Caco-2 (cell line): ENCODE data around the gene FAM169A. TPM values are rescaled to one million over a fixed set of nuclear protein-coding genes. Genes with fewer than 3 reads are reported as not detected.
A peak's percentile ranks its signal among the peaks of the same experiment; 100 is the strongest.
"Not testable (repeated sequence)": the region's sequence is repeated elsewhere in the genome, so short reads cannot be mapped to it uniquely, and the experiment has no call there.

Experiments
- BruUV-seq: library from RNA; stranded (reverse); fragments of 400-500 nt; replicated peaks from 2 replicates; lab custom pipeline; 2021; lab: Mats Ljungman, UMichigan
- CTCF ChIA-PET: fragments of 300-600 bp; sonication (Branson Sonifier 250); formaldehyde crosslinking; loops from one replicate; lab custom pipeline; 2022; ENCODE audit warnings: antibody characterized with exemption; lab: Charles Lee
- POLR2A ChIA-PET: fragments of 300-600 bp; sonication (Branson Sonifier 250); formaldehyde crosslinking; loops from one replicate; lab custom pipeline; 2022; ENCODE audit warnings: antibody characterized with exemption; lab: Charles Lee
- DNase-seq, 2 experiments: peaks; one replicate each; pipeline versions ENCODE4 v3.0.0 to v3.0.0-alpha.2; 2020 to 2022
- H3K27me3 ChIP-seq: replicated peaks from 2 replicates; pipeline ENCODE4 v1.6.0; 2011; ENCODE audit warnings: low read length; ENCODE audit not compliant: control insufficient read depth, insufficient read depth
- H3K36me3 ChIP-seq: 2 replicates; pipeline ENCODE4 v1.5.1; 2011; ENCODE audit warnings: low read length; ENCODE audit not compliant: control insufficient read depth, insufficient read depth
- H3K4me1 ChIP-seq: fragments of 250-450 bp; sonication (Bioruptor Pico); 2 replicates; pipeline ENCODE4 v1.5.1; 2020; ENCODE audit warnings: mild to moderate bottlenecking
- H3K4me3 ChIP-seq: 2 replicates; pipeline ENCODE4 v1.5.1; 2011; ENCODE audit warnings: low read depth, mild to moderate bottlenecking, control low read depth, low read length
- H3K9me3 ChIP-seq: fragments of 250-450 bp; sonication (Bioruptor Pico); 2 replicates; pipeline ENCODE4 v1.5.1; 2020; ENCODE audit warnings: mild to moderate bottlenecking, moderate library complexity
- H3K27ac Mint-ChIP-seq: one replicate; pipeline ENCODE4 v1.8.0; 2022; ENCODE audit warnings: mixed read lengths; ENCODE audit not compliant: unreplicated experiment
- H3K27me3 Mint-ChIP-seq: one replicate; pipeline ENCODE4 v1.8.0; 2022; ENCODE audit warnings: mixed read lengths; ENCODE audit not compliant: insufficient read depth, unreplicated experiment
- H3K36me3 Mint-ChIP-seq: one replicate; pipeline ENCODE4 v1.8.0; 2022; ENCODE audit warnings: mild to moderate bottlenecking, mixed read lengths; ENCODE audit not compliant: insufficient read depth, unreplicated experiment
- H3K4me1 Mint-ChIP-seq: one replicate; pipeline ENCODE4 v1.8.0; 2022; ENCODE audit warnings: low read depth, mixed read lengths; ENCODE audit not compliant: unreplicated experiment
- H3K4me3 Mint-ChIP-seq: one replicate; pipeline ENCODE4 v1.8.0; 2022; ENCODE audit warnings: mild to moderate bottlenecking, moderate library complexity, mixed read lengths; ENCODE audit not compliant: unreplicated experiment
- H3K9me3 Mint-ChIP-seq: one replicate; pipeline ENCODE4 v1.8.0; 2022; ENCODE audit warnings: mixed read lengths; ENCODE audit not compliant: unreplicated experiment
- intact Hi-C: fragments of 100-400 bp; cut with micrococcal nuclease; formaldehyde crosslinking; loops from one replicate; pipeline ENCODE4 v1.10.0; 2022; ENCODE audit not compliant: unreplicated experiment
- total RNA-seq: library from RNA; stranded (reverse); gene quantifications from 2 replicates; pipeline ENCODE4 v1.2.3, GENCODE V29; 2022
- TF ChIP-seq, protein P1 (sequence below), 2 experiments: fragments of 200-600 bp in 1 of 2; IDR thresholded peaks; 1 replicate in 1 of 2; 2 replicates in 1 of 2; pipeline versions ENCODE4 v1.5.1 to v1.8.0; 2011 to 2022; ENCODE audit warnings: antibody characterized with exemption in 1 of 2, control low read depth in 1 of 2, inconsistent platforms in 1 of 2, low read depth in 1 of 2, low read length in 1 of 2, mild to moderate bottlenecking in 1 of 2, moderate library complexity in 1 of 2; ENCODE audit not compliant: insufficient read depth in 1 of 2, severe bottlenecking in 1 of 2, unreplicated experiment in 1 of 2

FAM169A gene
- total RNA-seq, 1 experiment from 2014 or later = 14.4 TPM

DNA sequence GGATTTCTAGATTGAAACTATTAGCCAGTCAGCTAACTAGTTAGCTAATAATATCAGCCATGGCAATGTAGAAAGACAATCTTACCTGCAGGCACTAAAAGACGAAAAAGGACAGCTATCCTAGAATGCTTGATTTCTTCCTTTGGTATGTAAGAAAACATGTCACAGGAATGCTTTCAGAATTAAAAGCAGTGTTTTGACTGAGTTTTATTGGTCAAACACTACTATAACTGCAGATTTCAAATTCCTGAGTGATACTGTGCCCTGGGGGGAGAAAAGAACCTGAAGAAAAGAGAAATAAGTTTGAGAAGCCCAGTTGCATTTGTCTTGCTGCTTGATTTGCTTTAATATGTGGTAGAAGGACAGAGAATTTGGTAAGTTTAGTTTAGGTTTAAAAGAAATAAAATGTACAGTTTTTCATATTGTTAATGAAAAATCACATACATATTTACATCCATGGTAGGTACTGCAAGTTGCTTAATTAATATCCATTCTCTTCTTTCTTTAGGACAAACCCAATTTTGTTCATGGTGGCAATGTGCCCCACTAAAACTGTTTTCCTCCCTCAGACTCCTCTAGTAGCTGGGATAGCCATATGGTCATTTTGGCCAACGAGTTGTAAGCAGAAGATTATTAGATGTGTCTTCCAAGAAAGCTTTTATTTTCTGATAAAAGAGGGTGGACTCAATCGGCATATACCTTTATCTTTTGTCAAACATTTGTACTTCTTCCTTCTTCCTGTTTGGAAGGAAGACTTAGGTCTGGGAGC, 4.3 kb upstream of the FAM169A start:
- peaks cover 14% of the 10 kb centered on the region for H3K9me3 Mint-ChIP-seq
- ChIA-PET POLR2A (interaction anchor here (0.7 kb wide), 1 partner anchor 79 kb away, joined by 3 read pairs; no protein-coding TSS in a partner anchor), CTCF (no interaction called here)
- H3K36me3 Mint-ChIP-seq = peaks cover 2% of the 10 kb centered on the region
- TF ChIP-seq, protein P1, sequence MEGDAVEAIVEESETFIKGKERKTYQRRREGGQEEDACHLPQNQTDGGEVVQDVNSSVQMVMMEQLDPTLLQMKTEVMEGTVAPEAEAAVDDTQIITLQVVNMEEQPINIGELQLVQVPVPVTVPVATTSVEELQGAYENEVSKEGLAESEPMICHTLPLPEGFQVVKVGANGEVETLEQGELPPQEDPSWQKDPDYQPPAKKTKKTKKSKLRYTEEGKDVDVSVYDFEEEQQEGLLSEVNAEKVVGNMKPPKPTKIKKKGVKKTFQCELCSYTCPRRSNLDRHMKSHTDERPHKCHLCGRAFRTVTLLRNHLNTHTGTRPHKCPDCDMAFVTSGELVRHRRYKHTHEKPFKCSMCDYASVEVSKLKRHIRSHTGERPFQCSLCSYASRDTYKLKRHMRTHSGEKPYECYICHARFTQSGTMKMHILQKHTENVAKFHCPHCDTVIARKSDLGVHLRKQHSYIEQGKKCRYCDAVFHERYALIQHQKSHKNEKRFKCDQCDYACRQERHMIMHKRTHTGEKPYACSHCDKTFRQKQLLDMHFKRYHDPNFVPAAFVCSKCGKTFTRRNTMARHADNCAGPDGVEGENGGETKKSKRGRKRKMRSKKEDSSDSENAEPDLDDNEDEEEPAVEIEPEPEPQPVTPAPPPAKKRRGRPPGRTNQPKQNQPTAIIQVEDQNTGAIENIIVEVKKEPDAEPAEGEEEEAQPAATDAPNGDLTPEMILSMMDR (IDR thresholded peaks at IDR 0.05; ENCODE audit: insufficient read depth in 1 of 2, low read depth in 1 of 2, low read length in 1 of 2, severe bottlenecking in 1 of 2, unreplicated experiment in 1 of 2) = no peak
- H3K4me3 Mint-ChIP-seq = no peak overlapping the region
- Histone ChIP-seq H3K27me3 (no peaks in the 10 kb centered on the region), H3K9me3 (peaks cover 5% of the 10 kb centered on the region; the same call in 1 of the 2 replicates), H3K4me1 (peaks cover 22% of the 10 kb centered on the region), H3K36me3 (no peaks in the 10 kb centered on the region), H3K4me3 (no peak overlapping the region)
- no peak overlapping the region for H3K27ac Mint-ChIP-seq
- intact Hi-C loops = no loop called here
- no peaks in the 10 kb centered on the region for H3K4me1 Mint-ChIP-seq
- no TSS peak for BruUV-seq
- H3K27me3 Mint-ChIP-seq = no peaks in the 10 kb centered on the region
- DNase-seq = no peak

DNA sequence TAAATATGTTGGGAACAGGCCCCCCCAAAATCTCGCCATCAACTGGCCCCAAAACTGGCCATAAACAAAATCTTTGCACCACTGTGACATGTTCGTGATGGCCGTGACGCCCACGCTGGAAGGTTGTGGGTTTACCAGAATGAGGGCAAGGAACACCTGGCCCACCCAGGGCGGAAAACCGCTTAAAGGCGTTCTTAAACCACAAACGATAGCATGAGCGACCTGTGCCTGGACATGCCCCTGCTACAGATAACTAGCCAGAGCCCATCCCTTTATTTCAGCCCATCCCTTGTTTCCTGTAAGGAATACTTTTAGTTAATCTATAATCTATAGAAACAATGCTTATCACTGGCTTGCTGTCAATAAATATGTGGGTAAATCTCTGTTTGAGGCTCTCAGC, 3.2 kb upstream of the FAM169A start:
- H3K4me3 ChIP-seq, H3K27me3 Mint-ChIP-seq, H3K27ac Mint-ChIP-seq, H3K4me1 Mint-ChIP-seq, H3K9me3 ChIP-seq, CTCF ChIA-PET, intact Hi-C loops, BruUV-seq, POLR2A ChIA-PET, H3K36me3 ChIP-seq, H3K36me3 Mint-ChIP-seq, DNase-seq, H3K4me3 Mint-ChIP-seq, H3K27me3 ChIP-seq: not testable (repeated sequence)
- H3K4me1 ChIP-seq = peaks cover 25% of the 10 kb centered on the region
- H3K9me3 Mint-ChIP-seq = peaks cover 11% of the 10 kb centered on the region

DNA sequence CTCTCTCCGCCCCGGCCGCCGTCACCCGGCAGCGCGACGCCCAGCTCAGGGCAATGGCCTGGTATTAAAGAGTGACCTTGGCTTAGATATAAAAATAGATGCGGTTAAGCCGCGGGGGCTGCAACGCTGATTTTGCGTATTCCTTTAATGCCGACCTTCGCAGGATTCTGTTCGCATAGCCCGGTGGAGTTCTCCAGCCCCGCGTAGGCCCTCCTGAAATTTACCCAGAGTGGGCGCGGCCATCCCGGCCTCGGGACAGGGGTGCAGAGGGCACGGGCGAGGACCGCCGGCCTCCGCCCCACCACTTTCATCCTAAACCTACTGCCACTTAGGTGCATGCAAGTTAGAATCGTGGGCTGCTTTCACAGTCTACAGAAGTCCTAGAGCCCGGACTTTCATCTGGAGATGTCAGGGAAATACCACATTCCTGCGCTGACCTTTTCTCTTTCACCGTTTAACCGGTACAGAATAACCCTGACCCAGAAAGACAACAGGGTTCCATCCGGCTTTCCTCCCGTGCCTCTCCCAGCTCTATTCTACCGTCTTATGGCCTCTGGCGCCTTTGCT, 492 bp upstream of the FAM169A start:
- peaks cover 27% of the 10 kb centered on the region for H3K4me1 ChIP-seq
- no peaks in the 10 kb centered on the region for H3K9me3 ChIP-seq
- peaks cover 7% of the 10 kb centered on the region for H3K36me3 Mint-ChIP-seq
- peak overlapping the region; percentile 97 for H3K4me3 ChIP-seq
- no peaks in the 10 kb centered on the region for H3K27me3 ChIP-seq
- peak overlapping the region; percentile 53 for H3K27ac Mint-ChIP-seq
- H3K4me3 Mint-ChIP-seq = peak overlapping the region; percentile 92
- ChIA-PET POLR2A (interaction anchor here (0.7 kb wide), 1 partner anchor 27 kb away, joined by 3 read pairs; no protein-coding TSS in a partner anchor), CTCF (no interaction called here)
- BruUV-seq = no TSS peak
- H3K36me3 ChIP-seq = no peaks in the 10 kb centered on the region
- H3K27me3 Mint-ChIP-seq = no peaks in the 10 kb centered on the region
- intact Hi-C loops = no loop called here
- H3K4me1 Mint-ChIP-seq = no peaks in the 10 kb centered on the region
- no peaks in the 10 kb centered on the region for H3K9me3 Mint-ChIP-seq
- DNase-seq = peak; percentile 25 to 37
- TF ChIP-seq, protein P1 (IDR thresholded peaks at IDR 0.05; ENCODE audit: insufficient read depth in 1 of 2, low read depth in 1 of 2, low read length in 1 of 2, severe bottlenecking in 1 of 2, unreplicated experiment in 1 of 2) = no peak
